HG03108 (cell line): Measurements from ENCODE around the gene CST9L.

Experiments used
- ATAC-seq: cut with Tn5 transposase; IDR thresholded peaks from one replicate; pipeline ENCODE4 v1.9.1; 2021; ENCODE audit warnings: moderate library complexity; ENCODE audit not compliant: unreplicated experiment

Gene CST9L

DNA sequence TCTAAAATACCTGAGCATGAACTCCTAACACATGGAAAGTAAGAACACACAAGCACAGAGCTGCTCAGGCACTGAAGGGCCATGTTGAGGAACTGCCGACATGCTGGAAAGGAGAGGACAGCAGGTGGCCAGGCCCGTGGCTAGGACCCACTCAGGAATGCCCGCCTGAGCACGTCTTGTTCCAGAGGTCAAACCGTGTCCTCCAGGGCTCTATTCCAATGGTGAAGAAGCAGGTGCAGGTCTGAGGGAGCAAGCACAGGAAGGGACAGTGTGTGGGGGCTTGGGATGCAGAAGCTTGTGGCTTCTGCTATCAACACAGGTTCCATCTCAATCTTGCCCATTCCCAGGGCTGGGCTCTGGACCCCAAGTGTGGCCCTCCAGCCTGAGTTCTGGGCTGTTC is 20.7 kb downstream of the CST9L start:
- ATAC-seq: no peak

- no peak for ATAC-seq
Measured at GRCh38 chr20:23546435-23547144, 21.7 kb downstream of the CST9L start.

GRCh38 chr20:23544133-23544532 is 24.2 kb downstream of the CST9L start:
- ATAC-seq: no peak

DNA sequence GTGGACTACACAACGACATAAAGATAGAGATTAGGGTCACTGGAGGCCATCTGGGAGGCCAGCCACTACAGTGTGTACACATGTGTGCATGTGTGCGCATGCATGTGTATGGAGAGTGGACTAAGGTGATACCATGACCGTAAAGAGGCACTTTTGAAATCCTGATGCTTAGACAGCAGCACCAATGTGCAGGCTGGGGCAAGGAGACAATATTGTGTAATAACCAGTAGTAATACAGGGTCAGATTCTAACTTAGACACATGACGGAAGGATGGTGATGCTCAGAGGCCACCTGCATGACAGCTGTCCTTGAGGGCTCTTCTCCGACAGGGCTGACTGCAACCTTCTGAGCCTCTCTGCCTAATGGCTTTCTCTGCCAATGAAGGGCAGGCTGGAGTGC is 25.5 kb downstream of the CST9L start:
- ATAC-seq: no peak

GRCh38 chr20:23541776-23542175 is 26.5 kb downstream of the CST9L start:
- ATAC-seq: no peak

DNA sequence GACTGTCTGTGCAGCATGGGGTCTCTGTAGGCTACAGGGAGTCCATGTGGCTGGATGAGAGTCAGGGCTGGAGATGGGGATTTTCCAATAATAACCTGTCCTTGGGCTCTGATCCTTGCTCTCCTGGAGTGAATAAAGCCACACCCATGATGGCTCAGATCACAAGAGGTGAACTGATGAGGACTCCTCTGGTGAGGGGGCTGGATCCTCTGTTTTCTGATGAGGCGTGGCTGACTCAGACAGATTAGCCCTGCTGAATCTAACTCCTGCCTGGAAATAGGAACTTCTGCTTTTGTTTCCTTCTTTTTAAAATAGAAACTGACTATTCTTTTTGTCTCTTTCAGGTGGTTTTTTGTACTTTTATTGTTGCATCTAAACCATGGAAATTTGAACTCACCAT is 27.0 kb downstream of the CST9L start:
- ATAC-seq: no peak

- ATAC-seq: no peak
Measured at GRCh38 chr20:23540624-23541023, 27.7 kb downstream of the CST9L start.

GRCh38 chr20:23537030-23537429 is 31.3 kb downstream of the CST9L start:
- no peak for ATAC-seq

DNA sequence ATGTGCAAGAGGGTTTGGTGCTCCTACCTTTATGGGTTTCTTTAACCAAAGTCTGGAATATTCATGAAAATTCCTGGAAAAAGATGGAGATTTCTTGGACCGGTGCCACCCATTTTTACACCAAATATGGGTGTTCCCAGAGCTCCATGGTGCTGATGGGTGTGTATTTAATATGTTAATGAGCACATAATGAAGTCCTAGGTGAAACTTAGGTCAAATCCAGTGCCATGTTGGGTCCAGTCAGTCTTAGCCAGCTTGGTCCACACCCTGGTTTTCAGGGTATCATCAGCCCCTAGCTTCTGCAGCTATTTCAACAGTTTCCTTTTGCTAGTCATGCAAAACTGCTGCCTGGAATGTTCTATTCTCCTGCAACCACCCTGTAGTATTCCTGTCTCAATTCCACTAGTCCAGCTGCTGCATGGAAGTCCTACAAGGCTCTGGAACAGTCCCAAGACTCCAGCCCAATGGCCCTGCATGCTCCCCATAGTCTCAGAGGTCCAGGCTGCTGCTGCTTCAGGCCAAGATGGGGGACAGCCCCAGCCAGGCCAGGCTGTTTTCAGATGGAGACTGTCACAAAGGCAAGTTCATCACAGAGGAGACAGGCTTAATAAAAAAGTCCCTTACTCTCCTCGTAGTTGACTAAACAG is 31.8 kb downstream of the CST9L start:
- ATAC-seq: no peak

DNA sequence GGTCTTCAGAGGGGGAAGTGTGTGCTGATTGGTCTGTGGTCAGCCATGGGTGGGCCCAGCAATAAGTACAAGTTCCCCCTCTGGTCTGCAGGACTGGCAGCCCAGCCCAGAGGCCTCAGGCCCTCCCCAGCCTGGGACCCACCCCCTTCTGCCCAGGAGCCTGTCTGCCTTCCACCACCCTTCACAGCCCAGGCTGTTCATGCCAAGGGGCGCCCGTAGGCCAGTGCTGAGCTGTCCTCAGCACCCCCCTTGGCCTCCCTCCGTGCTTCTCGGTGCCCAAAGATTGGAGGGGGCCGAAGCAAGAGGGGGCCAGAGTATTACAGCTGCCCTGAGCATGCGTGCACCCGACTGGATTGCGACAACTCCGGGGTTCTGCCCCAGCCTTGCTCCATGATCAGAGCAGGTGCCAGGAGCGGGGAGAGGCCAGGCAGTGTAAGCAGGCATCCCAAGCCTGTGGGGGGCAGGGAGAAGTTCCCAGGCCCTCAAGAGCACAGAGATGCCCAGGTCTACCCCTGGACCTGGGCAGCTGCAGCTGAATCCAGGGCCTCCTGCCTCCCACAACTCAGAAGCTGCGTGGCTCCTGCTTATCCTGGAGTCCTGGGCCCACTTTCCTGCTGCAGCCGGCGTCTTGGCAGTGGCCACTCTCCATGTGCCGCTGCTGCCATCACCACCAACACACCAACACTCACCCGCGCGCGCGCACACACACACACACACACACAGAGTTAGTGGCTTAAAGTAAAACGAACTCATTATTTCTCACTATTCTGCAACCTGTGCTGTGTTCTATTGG is 33.3 kb downstream of the CST9L start:
- ATAC-seq: no peak

DNA sequence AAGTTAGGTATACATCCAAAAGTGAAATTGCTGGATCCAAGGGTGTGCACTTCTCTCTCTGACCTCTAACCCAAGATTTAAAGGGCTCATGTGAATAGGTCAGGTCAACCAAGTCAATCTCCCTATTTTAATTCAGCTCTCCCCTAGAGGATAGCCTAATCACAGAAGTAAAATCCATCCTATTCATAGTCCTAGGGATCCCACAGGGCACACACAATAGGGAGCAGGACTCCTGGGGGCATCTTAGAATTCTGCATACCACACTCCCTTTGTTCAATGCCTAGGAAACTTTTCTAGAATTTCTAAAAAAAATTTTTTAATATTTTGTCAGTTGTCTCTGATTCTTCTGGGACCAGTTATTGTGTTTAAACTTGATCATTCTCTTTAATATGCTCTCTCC is 35.1 kb downstream of the CST9L start:
- no peak for ATAC-seq

- no peak for ATAC-seq
Measured at GRCh38 chr20:23532533-23532932, 35.8 kb downstream of the CST9L start.

DNA sequence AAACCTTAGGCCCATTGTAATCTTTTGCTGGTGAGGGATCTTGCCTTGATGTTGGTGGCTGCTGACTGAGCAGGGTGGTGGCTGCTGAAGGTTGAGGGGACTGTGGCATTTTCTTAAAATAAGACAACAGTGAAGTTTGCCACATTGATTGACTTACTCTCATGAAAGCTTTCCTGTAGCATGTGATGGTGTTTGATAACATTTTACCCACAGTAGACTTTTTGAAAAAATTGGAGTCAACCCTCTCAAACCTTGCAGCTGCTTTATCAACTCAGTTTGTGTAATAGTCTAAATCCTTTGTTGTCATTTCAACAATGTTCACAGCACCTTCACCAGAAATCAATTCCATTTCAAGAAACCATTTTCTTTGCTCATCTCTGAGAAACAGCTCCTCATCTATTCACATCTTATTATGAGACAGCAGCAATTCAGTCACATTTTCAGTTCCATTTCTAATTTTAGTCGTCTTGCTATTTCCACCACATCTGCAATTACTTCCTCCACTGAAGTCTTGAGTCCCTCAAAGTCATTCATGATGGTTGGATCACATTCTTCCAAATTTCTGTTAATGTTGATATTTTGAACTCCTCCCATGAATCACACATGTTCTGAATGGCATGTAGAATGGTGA is 37.2 kb downstream of the CST9L start:
- ATAC-seq: no peak

GRCh38 chr20:23528867-23529431 is 39.3 kb downstream of the CST9L start:
- no peak for ATAC-seq

- no peak for ATAC-seq
Measured at GRCh38 chr20:23526850-23527249, 41.4 kb downstream of the CST9L start.

DNA sequence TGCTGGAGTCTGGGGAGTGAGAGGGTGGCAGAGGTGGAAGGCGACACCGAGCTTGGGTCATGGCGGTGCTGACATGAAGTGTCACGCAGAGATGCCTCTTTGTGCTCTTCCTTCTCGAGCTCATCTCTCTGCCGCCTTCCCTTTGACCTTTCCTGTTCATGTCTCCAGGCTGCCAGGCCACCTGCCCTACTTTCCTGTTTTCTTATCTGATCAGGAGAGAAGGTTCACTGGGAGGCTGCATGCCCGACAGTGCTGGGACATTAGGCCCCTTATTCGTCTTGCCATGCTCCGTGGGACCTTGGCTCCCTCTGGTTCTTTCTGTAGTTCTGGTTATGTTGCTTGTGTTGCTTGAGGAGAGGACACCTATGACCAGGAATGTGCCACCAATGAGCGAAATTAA is 44.1 kb downstream of the CST9L start:
- ATAC-seq: no peak

DNA sequence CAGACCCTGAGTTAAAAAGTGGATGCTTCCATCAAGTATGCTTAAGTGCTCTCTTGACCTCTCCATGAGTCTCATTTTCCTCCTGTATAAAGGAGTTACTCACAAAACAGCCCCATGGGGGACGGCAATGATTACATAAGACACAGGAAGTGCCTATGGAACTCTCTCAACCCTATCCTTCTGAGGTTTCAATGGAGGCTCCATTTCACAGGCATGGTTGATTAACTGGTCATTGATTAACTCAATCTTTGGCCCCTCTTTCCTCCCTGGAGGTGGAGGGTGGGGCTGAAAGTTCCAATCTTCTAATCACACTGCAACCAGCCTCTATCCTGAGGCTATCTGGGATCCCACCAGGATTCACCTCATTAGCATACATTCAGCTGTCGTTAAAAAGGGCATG is 48.1 kb downstream of the CST9L start:
- ATAC-seq: no peak

DNA sequence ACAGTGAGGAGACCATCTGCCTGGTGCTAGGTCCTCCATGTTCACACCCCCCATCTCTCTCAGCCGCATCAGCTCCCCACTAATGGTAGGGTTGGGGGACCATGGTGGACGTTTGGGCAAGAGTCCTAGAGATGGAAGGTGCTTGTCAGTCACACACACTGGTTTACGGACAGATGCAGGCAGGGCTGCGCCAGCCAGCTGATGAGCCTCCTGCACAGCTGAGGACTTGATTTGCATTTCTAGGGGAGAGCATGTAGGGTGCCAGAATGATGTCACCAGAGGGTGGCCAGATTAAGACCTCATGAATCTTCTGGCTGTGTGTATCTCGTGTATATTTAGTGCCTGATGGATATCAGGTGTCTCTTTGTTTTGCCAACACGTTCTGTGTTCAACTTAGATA is 48.7 kb downstream of the CST9L start:
- no peak for ATAC-seq

DNA sequence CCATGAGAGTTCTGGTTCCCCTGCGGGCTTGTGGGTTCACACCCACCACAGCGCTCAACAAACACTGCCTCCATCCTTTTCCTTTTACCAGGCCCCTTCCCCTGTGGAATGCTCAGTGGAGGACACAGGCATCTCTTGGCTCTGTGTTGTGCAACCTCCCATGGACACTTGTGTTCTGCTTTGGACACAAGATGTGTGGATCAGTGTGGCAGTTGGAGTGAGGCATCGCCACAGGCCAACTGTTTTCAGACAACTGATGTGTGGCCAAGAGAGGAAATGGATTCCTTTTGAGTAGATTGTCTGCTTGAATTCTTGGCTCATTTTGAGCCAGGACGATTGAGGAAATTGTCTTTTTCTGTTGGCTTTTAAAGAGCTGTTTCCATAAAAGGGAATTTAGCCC is 50.6 kb downstream of the CST9L start:
- ATAC-seq: no peak

- ATAC-seq: no peak
Measured at GRCh38 chr20:23515250-23515939, 52.9 kb downstream of the CST9L start.

DNA sequence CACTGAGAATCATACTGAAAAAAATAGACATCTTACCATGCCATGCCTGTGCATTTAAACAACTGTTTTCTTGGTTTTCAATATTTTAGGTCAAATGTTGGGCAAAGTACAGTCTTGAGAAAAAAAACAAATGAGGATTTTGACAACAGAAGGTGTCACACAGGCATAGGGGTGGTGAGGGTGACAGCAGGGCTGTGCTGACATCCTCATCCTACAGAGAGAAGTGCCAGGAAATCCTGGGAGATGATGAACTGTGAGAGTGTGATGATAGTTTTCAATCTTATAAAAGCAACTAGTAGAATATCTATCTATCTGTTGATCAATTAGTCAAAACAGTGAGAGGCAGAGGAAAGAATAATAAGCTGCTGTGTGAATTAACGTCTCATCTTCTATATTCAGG is 53.4 kb downstream of the CST9L start:
- no peak for ATAC-seq
